Fibroblast of lung (primary cell): ENCODE measurements around the gene FHAD1. TPM values are rescaled to one million over a fixed set of nuclear protein-coding genes. Genes with fewer than 3 reads are reported as not detected.

Source experiments
- DNase-seq, 2 donors: peaks; one replicate each; pipeline versions ENCODE4 v3.0.0 to v3.0.0-alpha.2; 2010; ENCODE audit warnings: low read depth in 2 of 2
- H2AFZ ChIP-seq: 2 replicates; pipeline ENCODE4 v1.5.1; 2012; ENCODE audit warnings: low read length, control low read depth, inconsistent platforms
- H3K27ac ChIP-seq: 2 replicates; pipeline ENCODE4 v1.5.1; 2011; ENCODE audit warnings: low read length, control low read depth; ENCODE audit not compliant: insufficient read depth
- H3K27me3 ChIP-seq: 2 replicates; pipeline ENCODE4 v1.5.1; 2011; ENCODE audit warnings: mild to moderate bottlenecking, low read length; ENCODE audit not compliant: control insufficient read depth, insufficient read depth
- H3K36me3 ChIP-seq: 2 replicates; pipeline ENCODE4 v1.5.1; 2011; ENCODE audit warnings: low read length; ENCODE audit not compliant: control insufficient read depth, insufficient read depth
- H3K4me1 ChIP-seq: 2 replicates; pipeline ENCODE4 v1.5.1; 2011; ENCODE audit warnings: low read length; ENCODE audit not compliant: control insufficient read depth, insufficient read depth; ENCODE audit errors: extremely low read depth
- H3K4me2 ChIP-seq: 2 replicates; pipeline ENCODE4 v1.5.1; 2011; ENCODE audit warnings: low read length, control low read depth; ENCODE audit not compliant: insufficient read depth; ENCODE audit errors: extremely low read depth
- H3K4me3 ChIP-seq, 4 experiments: fragments of 200-600 bp in 1 of 4; sonication (generic) in 1 of 4; replicated peaks in 1 of 4; 2 replicates each; pipeline ENCODE4 v1.5.1; 2011 to 2016; ENCODE audit warnings: low read length in 4 of 4, low read depth in 3 of 4, mild to moderate bottlenecking in 3 of 4, control low read depth in 2 of 4, inconsistent platforms in 1 of 4, mixed read lengths in 1 of 4; ENCODE audit not compliant: insufficient read depth in 1 of 4; ENCODE audit errors: control extremely low read depth in 1 of 4
- H3K79me2 ChIP-seq: 2 replicates; pipeline ENCODE4 v1.5.1; 2012; ENCODE audit warnings: mild to moderate bottlenecking, low read length, inconsistent platforms; ENCODE audit not compliant: control insufficient read depth, insufficient read depth
- H3K9ac ChIP-seq: 2 replicates; pipeline ENCODE4 v1.5.1; 2011; ENCODE audit warnings: mild to moderate bottlenecking, low read length, control low read depth; ENCODE audit not compliant: insufficient read depth
- H3K9me3 ChIP-seq: 2 replicates; pipeline ENCODE4 v1.5.1; 2012; ENCODE audit warnings: low read depth, low read length; ENCODE audit not compliant: control insufficient read depth, insufficient read depth
- H4K20me1 ChIP-seq: 2 replicates; pipeline ENCODE4 v1.5.1; 2011; ENCODE audit warnings: low read length; ENCODE audit not compliant: control insufficient read depth, insufficient read depth; ENCODE audit errors: extremely low read depth
- CTCF ChIP-seq, 2 donors: IDR thresholded peaks in 1 of 2; conservative IDR thresholded peaks in 1 of 2; 1 replicate in 1 of 2; 2 replicates in 1 of 2; pipeline ENCODE4 v1.5.1; 2011 to 2012; ENCODE audit warnings: low read length in 2 of 2, control low read depth in 1 of 2, inconsistent platforms in 1 of 2, low read depth in 1 of 2, mild to moderate bottlenecking in 1 of 2
- EZH2 ChIP-seq: IDR thresholded peaks from 2 replicates; pipeline ENCODE4 v1.5.1; 2012; ENCODE audit warnings: low read length, control low read depth, mild to moderate bottlenecking; ENCODE audit errors: missing control alignments
- polyA plus RNA-seq, 2 donors: library from polyadenylated mRNA; depleted of rRNA in 1 of 2; stranded (reverse) in 1 of 2; unstranded in 1 of 2; fragments of >200 nt; gene quantifications; 2 replicates each; pipeline ENCODE4 v1.2.1, GENCODE V29; 2011 to 2012; ENCODE audit warnings: missing spikeins in 1 of 2
- total RNA-seq: library from RNA; depleted of rRNA; stranded (reverse); fragments of >200 nt; gene quantifications from 2 replicates; pipeline ENCODE4 v1.2.1, GENCODE V29; 2014

FHAD1 gene
- total and polyA plus RNA-seq, 2 donors (not counting 1 experiment from before 2014, with no cell fraction given): 0.09 to 0.66 TPM

GRCh38 chr1:15205586-15206346, 41.3 kb upstream of the FHAD1 start:
- Histone ChIP-seq H3K9me3 (no peaks in the 10 kb centered on the region), H3K4me2 (no peak overlapping the region), H2AFZ (no peak overlapping the region), H3K27ac (no peak overlapping the region), H3K79me2 (no peaks in the 10 kb centered on the region), H3K36me3 (no peaks in the 10 kb centered on the region), H3K4me1 (peaks cover 10% of the 10 kb centered on the region), H3K27me3 (no peaks in the 10 kb centered on the region), H3K4me3 (no peak overlapping the region), H3K9ac (no peak overlapping the region), H4K20me1 (no peaks in the 10 kb centered on the region)
- DNase-seq: no peak
- TF ChIP-seq CTCF (conservative IDR thresholded peaks at IDR 0.05 in 1 of 2, IDR thresholded peaks at IDR 0.05 in 1 of 2; ENCODE audit: low read depth in 1 of 2, low read length in 2 of 2): no peak

- H4K20me1 ChIP-seq: no peaks in the 10 kb centered on the region
- H3K36me3 ChIP-seq: no peaks in the 10 kb centered on the region
- H2AFZ ChIP-seq: no peak overlapping the region
- no peak overlapping the region for H3K4me3 ChIP-seq
- H3K79me2 ChIP-seq: no peaks in the 10 kb centered on the region
- DNase-seq: peak in 1 of 2 donors; percentile 50
- TF ChIP-seq EZH2 (no peak), CTCF (conservative IDR thresholded peaks at IDR 0.05 in 1 of 2, IDR thresholded peaks at IDR 0.05 in 1 of 2; ENCODE audit: low read depth in 1 of 2, low read length in 2 of 2) (no peak)
- H3K9ac ChIP-seq: no peak overlapping the region
- H3K27me3 ChIP-seq: no peaks in the 10 kb centered on the region
- no peak overlapping the region for H3K4me2 ChIP-seq
- no peaks in the 10 kb centered on the region for H3K9me3 ChIP-seq
- H3K27ac ChIP-seq: no peak overlapping the region
- H3K4me1 ChIP-seq: peaks cover 8% of the 10 kb centered on the region
These were observed 40.5 kb upstream of the FHAD1 start for GRCh38 chr1:15206418-15207030.

- DNase-seq: no peak
- Histone ChIP-seq H4K20me1 (no peaks in the 10 kb centered on the region), H3K4me1 (peaks cover 8% of the 10 kb centered on the region), H3K4me3 (no peak overlapping the region), H3K36me3 (no peaks in the 10 kb centered on the region), H3K27me3 (no peaks in the 10 kb centered on the region), H3K27ac (no peak overlapping the region), H3K9me3 (no peaks in the 10 kb centered on the region), H2AFZ (no peak overlapping the region), H3K9ac (no peak overlapping the region), H3K79me2 (no peaks in the 10 kb centered on the region), H3K4me2 (no peak overlapping the region)
- no peak for TF ChIP-seq EZH2
- TF ChIP-seq CTCF (conservative IDR thresholded peaks at IDR 0.05 in 1 of 2, IDR thresholded peaks at IDR 0.05 in 1 of 2; ENCODE audit: low read depth in 1 of 2, low read length in 2 of 2): no peak
These were observed 39.8 kb upstream of the FHAD1 start for GRCh38 chr1:15207031-15207828.
